ENCODE data around the gene IRS4. TPM values are rescaled to one million over a fixed set of nuclear protein-coding genes. Genes with fewer than 3 reads are reported as not detected.

IRS4 gene
- total and polyA plus RNA-seq, 10 donors, result 0.33 TPM; not detected in 9

DNA sequence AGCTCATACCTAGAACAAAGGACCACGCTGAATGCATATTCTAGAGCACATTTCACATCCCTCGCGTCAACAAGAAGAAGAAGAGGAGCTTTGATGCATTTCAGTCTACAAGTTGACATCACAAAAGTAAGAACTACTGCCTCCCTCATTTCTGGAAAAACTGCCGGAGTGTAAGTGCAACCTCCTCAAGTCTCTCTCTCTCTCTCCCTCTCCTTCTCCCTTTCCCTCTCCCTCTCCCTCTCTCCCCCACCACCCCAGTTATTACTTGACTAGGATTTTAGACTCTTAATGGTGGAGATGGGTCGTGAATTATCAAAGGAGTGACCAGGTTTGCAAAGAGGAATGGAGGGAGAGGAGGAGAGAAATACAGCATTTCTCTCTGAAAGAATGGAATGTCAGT, 1.4 kb upstream of the IRS4 start:
- peaks cover 2 to 77% (median 47%) of the 10 kb centered on the region in 7 donors for H3K27me3 ChIP-seq (replicated peaks in 1 of 7)
- no peak overlapping the region for H3K4me3 ChIP-seq
- H3K9me3 ChIP-seq, result peaks cover 0 to 5% (median 0%) of the 10 kb centered on the region in 8 donors
- WGBS, 5 donors, result 30 to 44% (median 36%) methylated on average over 5 of the region's 5 CpGs
- peaks cover 0 to 9% (median 0%) of the 10 kb centered on the region in 6 donors for H3K4me1 ChIP-seq
- no peak overlapping the region for H3K27ac ChIP-seq
- no peak for TF ChIP-seq CTCF (IDR thresholded peaks at IDR 0.05 in 8 of 11, conservative IDR thresholded peaks at IDR 0.05 in 3 of 11)
- no peak for TF ChIP-seq POLR2A (IDR thresholded peaks at IDR 0.05)
- intact Hi-C loops (cut with DNase I; ENCODE audit: low total_unique reads), result no loop called here
- no peak for DNase-seq
- no peaks in the 10 kb centered on the region for H3K36me3 ChIP-seq

DNA sequence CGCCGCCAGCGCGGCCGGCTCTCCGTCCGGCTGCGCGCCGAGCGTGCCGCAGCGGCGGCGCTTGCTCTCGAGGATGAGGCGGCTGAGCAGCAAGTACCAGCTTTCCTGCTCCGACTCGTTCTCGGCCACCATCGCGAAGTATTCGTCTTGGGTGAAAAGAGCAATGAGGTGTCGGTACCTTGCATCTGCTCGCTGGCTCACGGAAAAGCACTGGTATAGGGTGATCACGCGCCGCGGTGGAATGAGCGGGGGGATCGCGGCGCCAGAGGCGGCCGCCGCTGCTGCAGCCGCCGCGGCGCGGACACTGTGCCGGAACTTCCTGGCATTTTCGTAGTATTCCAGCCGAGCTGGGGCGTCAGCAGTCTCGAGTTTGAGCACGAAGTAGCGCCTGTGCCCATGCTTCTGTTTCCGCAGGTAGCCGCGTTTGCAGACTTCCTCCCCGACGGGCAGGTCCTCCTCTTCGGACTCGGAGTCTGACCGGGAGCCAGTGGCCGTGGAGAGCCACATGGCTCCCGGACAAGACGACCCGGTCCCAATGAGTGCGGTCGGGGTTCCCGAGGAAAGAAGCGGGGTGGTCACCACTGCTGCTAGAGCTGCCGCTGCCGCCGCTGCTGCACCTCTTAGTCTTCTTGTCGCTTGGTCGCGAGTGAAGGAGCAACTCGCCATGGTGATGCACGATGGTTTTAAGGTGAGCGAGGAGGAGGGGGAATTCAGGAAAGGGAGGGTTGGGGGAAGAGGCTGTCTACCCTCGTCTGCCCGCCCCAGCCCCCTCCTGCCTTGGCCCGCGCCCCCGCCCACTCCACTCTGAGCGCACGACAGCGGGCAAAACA, 469 bp downstream of the IRS4 start:
- no peak for TF ChIP-seq CTCF (IDR thresholded peaks at IDR 0.05 in 8 of 11, conservative IDR thresholded peaks at IDR 0.05 in 3 of 11)
- no peak for TF ChIP-seq POLR2AphosphoS5 (IDR thresholded peaks at IDR 0.05)
- TF ChIP-seq POLR2A (IDR thresholded peaks at IDR 0.05), result no peak
- H3K4me1 ChIP-seq, result peaks cover 0 to 9% (median 0%) of the 10 kb centered on the region in 6 donors
- peaks cover 2 to 88% (median 52%) of the 10 kb centered on the region in 7 donors for H3K27me3 ChIP-seq (replicated peaks in 1 of 7)
- no peak for DNase-seq
- intact Hi-C loops (cut with DNase I; ENCODE audit: low total_unique reads), result no loop called here
- no peak overlapping the region for H3K27ac ChIP-seq
- peaks cover 0 to 5% (median 0%) of the 10 kb centered on the region in 8 donors for H3K9me3 ChIP-seq
- WGBS, 5 donors, result 1 to 49% (median 4%) methylated on average over 25 to 82 of the region's 82 CpGs
- H3K4me3 ChIP-seq, result peak overlapping the region in 6 of 8 donors; percentile 2 to 58 (median 18)
- H3K36me3 ChIP-seq, result no peaks in the 10 kb centered on the region

GRCh38 chrX:108735091-108735678, 1.2 kb downstream of the IRS4 start:
- DNase-seq, result no peak
- intact Hi-C loops (cut with DNase I; ENCODE audit: low total_unique reads), result no loop called here
- WGBS, 5 donors, result 7 to 40% (median 23%) methylated on average over 15 to 36 of the region's 36 CpGs; no CpG with 5 or more reads in 1 of the 5 donors
- Histone ChIP-seq H3K4me3 (peak overlapping the region in 2 of 8 donors; percentile 32 to 58), H3K27me3 (replicated peaks in 1 of 7) (peaks cover 2 to 88% (median 52%) of the 10 kb centered on the region in 7 donors), H3K27ac (no peak overlapping the region), H3K36me3 (no peaks in the 10 kb centered on the region), H3K4me1 (peaks cover 0 to 9% (median 0%) of the 10 kb centered on the region in 6 donors), H3K9me3 (peaks cover 0 to 5% (median 0%) of the 10 kb centered on the region in 8 donors)
- TF ChIP-seq POLR2AphosphoS5 (IDR thresholded peaks at IDR 0.05), result no peak
- no peak for TF ChIP-seq CTCF (IDR thresholded peaks at IDR 0.05 in 8 of 11, conservative IDR thresholded peaks at IDR 0.05 in 3 of 11)
- TF ChIP-seq POLR2A (IDR thresholded peaks at IDR 0.05), result no peak

DNA sequence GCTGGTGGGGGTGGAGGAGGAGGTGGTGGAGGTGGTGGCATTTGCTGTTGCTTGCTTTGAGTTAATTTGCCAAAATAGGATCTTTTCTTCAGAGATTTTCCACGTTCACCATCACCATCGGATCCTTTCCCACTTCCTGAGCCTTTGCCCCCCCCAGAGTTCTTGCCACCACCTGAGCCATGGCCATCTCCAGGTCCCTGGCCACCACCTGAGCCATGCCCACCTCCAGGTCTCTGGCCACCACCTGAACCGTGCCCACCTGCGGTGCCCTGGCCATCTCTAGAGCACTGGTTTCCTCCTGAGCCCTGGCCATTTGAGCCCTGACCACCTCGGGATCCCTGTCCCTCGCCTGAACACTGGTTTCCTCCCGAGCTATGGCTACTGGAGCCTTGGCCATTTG, 1.9 kb downstream of the IRS4 start:
- Histone ChIP-seq H3K27me3 (replicated peaks in 1 of 7) (peaks cover 2 to 82% (median 52%) of the 10 kb centered on the region in 7 donors), H3K9me3 (peaks cover 0 to 5% (median 0%) of the 10 kb centered on the region in 8 donors), H3K36me3 (no peaks in the 10 kb centered on the region), H3K4me1 (peaks cover 0 to 9% (median 0%) of the 10 kb centered on the region in 6 donors), H3K4me3 (no peak overlapping the region), H3K27ac (no peak overlapping the region)
- DNase-seq, result peak; percentile 61
- WGBS, 5 donors, result 50 to 68% (median 62%) methylated on average over 5 to 7 of the region's 7 CpGs
- intact Hi-C loops (cut with DNase I; ENCODE audit: low total_unique reads), result no loop called here
- no peak for TF ChIP-seq CTCF (IDR thresholded peaks at IDR 0.05 in 8 of 11, conservative IDR thresholded peaks at IDR 0.05 in 3 of 11)
- no peak for TF ChIP-seq POLR2A (IDR thresholded peaks at IDR 0.05)
- no peak for TF ChIP-seq POLR2AphosphoS5 (IDR thresholded peaks at IDR 0.05)

Data from spleen (tissue), 11 donors.